Suppressor macrophage (primary cell): ENCODE data around the gene CPB1.
"Not testable (repeated sequence)": the region's sequence is repeated elsewhere in the genome, so short reads cannot be mapped to it uniquely, and the experiment has no call there.

Source experiments
- DNase-seq, 4 experiments: peaks; one replicate each; pipeline ENCODE4 v3.0.0-alpha.2; 2020 to 2022
- total RNA-seq, 17 experiments: gene quantifications; one replicate each; lab custom pipeline; 2026; ENCODE audit warnings: mixed read lengths in 6 of 17, inconsistent platforms in 3 of 17; lab: John Stamatoyannopoulos, UW

CPB1 gene
- 0 to 2.6 (median 0.08) reads per million in 17 experiments for total RNA-seq

GRCh38 chr3:148827585-148827984 lies at the start of gene CPB1:
Gene CPB1, plus strand, starts transcription at chr3:148827811. Its CDS starts 13 bp downstream, at chr3:148827824.
- no peak for DNase-seq

- DNase-seq, result peak; percentile 25 to 75 (median 56)
Measured at GRCh38 chr3:148778926-148779325, 48.7 kb upstream of the CPB1 start.

DNA sequence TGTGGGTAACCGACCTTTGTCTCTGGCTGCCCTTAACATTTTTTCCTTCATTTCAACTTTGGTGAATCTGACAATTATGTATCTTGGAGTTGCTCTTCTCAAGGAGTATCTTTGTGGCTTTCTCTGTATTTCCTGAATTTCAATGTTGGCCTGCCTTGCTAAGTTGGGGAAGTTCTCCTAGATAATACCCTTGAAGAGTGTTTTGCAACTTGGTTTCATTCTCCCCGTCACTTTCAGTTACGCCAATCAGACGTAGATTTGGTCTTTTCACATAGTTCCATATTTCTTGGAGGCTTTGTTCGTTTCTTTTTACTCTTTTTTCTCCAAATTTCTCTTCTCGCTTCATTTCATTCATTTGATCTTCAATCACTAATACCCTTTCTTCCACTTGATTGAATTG lies 42.6 kb upstream of the CPB1 start:
- DNase-seq, result peak; percentile 56 to 77 (median 68)

DNA sequence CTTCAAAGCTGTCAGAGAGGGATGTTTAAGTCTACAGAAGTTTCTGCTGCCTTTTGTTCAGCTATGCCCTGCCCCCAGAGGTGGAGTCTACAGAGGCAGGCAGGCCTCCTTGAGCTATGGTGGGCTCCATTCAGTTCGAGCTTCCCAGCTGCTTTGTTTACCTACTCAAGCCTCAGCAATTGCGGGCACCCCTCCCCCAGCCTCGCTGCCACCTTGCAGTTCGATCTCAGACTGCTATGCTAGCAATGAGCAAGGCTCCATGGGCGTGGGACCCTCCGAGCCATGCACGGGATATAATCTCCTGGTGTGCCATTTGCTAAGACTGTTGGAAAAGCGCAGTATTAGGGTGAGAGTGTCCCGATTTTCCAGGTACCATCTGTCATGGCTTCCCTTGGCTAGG lies 41.5 kb upstream of the CPB1 start:
- not testable (repeated sequence) for DNase-seq

DNA sequence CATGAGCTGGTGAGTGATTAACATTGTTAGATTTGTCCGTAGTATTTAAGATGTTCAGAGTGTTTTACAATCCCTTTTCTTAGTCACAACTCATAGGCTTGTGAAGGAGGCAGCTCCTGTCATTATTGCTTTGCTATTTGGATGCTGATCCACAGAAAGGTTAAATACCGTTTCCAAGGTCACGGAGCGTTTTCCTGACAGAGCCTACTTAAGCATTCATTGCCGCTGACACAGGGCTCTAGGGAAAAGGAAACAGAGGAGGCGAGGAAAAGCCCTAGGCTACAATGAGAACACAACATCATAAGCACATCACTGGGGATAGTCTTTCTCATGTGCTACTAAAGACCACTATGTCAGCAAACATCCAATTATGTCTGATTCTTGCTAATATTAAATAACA lies 38.5 kb upstream of the CPB1 start:
- no peak for DNase-seq

DNA sequence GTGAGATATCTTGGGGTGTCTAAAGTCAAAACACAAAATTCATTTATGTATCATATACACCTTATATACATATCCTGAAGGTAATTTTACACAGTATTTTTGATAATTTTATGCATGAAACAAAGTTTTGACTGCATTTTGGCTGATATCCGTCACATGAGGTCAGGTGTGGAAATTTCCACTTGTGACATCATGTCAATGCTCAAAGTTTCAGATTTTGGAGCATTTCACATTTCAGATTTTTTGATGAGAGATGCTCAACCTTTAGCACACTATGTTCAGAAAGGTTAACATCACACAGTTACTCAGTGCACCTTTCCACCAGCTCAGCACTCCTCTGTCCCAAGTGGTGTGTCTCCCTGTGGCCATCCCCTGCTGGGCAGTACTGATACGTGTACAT lies 37.7 kb upstream of the CPB1 start:
- DNase-seq, result no peak

DNA sequence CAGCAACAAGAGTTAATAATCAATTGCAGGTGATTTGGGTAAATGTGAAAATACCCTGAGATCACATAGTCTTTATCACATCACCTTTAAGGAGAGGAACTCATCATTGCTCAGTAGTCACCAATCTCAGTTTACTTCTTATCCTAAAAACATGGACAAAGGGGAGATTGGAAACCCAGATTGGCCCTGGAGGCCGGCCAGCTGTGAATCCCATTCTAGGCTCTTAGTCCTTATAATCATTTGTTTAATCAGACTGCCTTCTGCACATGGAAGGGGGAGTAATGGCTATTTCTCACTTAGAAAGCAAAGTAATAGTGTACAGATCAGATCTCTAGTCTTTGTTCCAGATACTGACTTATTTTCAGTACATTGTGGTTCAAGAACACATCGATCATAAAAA lies 37.2 kb upstream of the CPB1 start:
- DNase-seq, result peak in 1 of 4 experiments; percentile 12

- peak; percentile 76 to 92 (median 87) for DNase-seq
Measured at GRCh38 chr3:148790851-148791735, 36.5 kb upstream of the CPB1 start.

GRCh38 chr3:148791920-148792319 lies 35.7 kb upstream of the CPB1 start:
- DNase-seq, result no peak

- no peak for DNase-seq
Measured at GRCh38 chr3:148792516-148792915, 35.1 kb upstream of the CPB1 start.

- DNase-seq, result no peak
Measured at GRCh38 chr3:148796799-148797198, 30.8 kb upstream of the CPB1 start.

- DNase-seq, result no peak
Measured at GRCh38 chr3:148797795-148798194, 29.8 kb upstream of the CPB1 start.

DNA sequence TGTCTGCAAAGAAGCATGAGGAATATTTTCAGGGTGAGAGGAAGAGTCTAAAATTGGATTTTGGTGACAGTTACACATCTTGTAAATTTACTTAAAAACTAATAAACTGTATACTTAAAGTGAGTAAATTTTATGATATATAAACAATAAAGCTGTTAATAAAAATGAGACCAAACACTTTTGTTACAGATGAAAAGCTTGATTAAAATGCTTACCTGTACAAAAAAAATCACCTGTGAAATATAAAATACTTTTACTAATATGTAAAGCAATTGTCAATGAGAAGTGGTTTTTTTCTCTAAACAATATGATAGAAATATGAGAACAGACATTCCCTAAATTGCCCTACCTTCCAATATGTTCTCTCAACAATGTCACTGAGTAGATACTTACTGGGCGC lies 27.2 kb upstream of the CPB1 start:
- DNase-seq, result no peak

- no peak for DNase-seq
Measured at GRCh38 chr3:148809835-148810234, 17.8 kb upstream of the CPB1 start.

GRCh38 chr3:148815316-148816110 lies 12.1 kb upstream of the CPB1 start:
- DNase-seq, result no peak

- DNase-seq, result no peak
Measured at GRCh38 chr3:148816427-148816826, 11.2 kb upstream of the CPB1 start.

DNA sequence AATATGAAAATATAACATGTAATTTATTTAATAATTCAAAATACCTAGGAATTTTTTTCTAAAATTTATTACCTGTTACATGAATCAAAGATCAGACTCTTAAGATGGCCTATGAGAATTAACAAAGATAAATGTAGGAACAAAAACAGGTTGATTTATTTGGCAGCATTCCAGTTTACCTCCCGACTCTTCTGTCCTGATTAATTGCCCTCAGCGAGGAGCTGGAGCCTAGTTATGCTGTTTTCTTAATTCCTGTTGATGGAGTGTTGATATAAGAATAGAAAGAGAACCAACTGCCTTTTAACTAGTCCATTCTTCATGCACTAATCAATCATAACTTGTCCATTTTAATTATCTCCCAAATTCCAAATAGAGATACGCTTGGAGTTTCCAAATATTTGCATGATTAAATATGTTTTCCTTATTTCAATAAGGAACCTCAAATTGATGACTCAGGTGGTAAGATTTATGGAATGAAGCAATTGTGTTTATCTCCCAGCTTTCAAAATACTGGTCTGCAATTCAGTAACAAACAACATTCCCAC lies 10.6 kb upstream of the CPB1 start:
- no peak for DNase-seq

DNA sequence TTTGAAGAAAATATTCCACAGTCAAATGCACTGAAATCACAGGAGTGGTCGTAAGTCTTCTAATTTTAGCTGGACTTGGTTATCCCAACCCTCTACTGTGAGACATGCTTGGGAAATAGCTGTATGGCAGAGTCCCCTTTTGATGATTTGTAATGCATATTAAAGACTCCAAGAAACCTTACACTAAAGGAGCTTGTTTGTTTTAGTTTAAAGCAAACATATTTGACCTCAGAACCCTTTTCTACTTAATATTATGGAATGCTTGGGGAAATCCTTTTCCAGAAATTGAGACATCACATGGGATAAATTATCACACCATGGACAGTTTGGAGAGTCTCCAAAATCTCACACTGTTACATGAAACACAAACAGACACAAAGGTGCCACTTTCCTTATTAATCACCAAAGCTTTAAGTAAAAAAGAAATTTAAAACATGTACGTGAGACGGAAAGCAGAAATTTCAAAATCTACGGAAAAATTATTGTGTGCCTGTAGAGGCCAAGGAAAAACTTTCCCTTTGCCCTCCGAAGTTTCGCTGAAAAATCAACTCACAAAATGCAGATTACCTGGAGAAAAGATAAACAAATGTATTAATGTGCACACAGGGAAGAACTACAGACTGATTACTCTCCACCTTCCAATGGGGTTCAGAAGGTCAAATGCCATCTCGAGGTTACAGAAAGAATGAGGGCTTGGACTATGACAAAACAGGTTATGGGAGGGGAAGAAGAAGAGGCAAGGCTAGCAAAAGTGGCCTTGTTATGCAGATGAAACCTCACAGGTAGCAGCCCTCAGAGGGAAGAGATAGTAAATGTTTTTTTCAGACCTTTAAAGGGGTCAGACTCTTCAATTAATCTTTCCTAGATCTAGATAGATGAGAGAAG lies 7.0 kb upstream of the CPB1 start:
- no peak for DNase-seq

DNA sequence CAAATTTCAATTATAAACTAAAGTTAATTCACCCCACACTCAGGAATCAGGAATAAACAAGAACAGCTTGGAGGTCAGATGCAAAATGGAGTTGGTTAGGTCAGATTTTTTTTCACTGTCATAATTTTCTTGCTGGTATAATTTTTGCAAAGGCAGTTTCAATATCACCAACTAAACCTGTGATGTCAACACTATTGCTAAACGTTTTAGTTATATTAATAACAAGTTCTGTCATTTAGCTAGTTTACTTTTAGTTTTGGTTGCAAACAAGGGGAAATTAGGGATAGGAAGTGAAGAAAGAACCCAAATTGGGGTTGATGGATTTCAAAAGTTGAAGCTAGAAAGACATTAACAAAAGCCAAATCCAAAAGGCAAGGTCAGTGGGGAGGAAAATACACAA lies 4.6 kb upstream of the CPB1 start:
- peak in 2 of 4 experiments; percentile 18 to 28 for DNase-seq

- no peak for DNase-seq
Measured at GRCh38 chr3:148825476-148825875, 2.1 kb upstream of the CPB1 start.

DNA sequence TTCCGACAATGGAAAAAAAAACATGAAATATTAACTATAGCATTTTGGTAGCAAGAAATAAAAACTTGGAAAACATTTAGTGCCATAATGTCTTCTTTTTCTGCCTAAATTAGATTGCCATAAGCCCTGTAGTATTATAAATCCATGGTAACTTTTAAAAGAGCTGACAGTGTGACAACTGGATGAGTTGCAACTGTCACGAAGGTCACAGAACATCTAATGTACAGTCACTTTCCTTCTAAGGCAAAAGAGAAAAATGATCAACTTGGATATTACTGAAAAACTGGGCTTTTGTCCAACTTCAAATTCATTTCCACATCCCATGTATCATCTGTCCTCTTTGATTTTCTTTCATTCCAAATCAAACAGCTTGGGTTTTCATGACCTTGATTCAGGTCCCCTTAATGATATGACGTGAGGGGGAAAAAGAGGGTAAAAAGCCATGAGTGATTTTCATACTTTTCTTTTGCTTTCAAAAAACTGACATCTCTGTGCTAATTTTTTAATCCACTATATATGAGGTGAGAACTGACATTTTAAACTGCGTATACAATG lies 602 bp downstream of the CPB1 start:
- peak in 2 of 4 experiments; percentile 11 to 19 for DNase-seq

- no peak for DNase-seq
Measured at GRCh38 chr3:148829926-148830325, 2.3 kb downstream of the CPB1 start.
